CD4-positive, alpha-beta T cell treated with Interleukin-15 for 4 hours (primary cell): ENCODE data around the gene HRK.

Source experiments
- DNase-seq: peaks from one replicate; pipeline ENCODE4 v3.0.0-alpha.2; 2020; ENCODE audit warnings: low spot score

HRK gene

DNA sequence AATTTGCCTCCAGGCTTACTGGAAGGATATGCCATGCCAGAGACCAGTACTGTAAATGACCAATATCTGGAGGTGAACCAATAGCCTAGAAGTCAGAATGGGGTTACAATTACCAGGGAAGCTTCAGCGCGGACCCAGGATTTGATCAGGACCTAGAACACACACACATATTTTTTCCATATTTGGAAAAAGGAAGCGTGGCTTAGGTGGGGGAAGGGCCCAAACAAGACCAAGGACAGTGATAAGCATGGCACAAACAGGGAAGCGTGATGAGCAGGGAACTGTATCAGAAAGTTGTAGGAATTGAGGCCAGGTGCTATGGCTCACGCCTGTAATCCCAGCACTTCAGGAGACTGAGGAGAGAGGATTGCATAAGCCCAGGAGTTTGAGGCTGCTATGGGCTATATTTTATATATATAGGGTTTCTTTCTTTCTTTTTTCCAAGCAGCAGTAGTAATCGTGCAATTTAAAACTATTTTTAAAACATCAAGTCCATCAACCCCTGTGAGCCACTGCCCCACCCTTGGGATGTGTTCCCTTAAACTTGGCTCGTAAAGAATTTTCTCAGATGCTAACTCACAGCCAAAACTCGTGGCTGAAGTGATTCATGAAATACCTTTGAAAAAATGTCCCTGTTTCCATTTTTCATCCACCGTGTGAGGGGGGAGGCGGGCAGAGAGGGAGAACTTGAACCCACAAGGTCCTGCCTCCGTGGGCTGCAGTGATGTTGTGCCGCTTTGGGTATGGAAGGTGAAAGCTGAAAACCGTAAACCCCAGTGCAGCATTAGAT is 16.7 kb downstream of the HRK start:
- no peak for DNase-seq

DNA sequence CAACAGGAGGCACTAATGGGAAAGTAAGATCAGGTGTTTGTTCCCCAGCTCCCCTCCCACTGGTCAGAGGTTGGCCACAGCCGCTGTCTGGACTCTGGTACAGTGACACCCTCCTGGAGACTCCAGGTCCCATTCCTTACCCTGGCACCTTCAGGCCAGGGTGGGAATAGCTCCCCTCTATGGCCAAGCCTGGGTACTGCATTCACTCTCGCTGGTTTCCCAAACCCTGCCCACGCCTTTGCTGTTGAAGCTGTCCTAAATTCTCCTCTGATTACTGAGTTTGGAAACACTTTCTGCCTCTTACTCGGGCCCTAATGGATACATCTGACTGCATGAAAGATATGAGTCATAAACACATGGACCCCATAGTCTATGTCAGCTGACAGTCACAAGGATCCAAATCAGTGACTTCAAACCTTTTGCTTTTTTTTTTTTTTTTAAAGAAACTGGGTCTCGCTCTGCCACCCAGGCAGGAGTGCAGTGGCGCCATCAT is 17.9 kb downstream of the HRK start:
- DNase-seq = no peak

DNA sequence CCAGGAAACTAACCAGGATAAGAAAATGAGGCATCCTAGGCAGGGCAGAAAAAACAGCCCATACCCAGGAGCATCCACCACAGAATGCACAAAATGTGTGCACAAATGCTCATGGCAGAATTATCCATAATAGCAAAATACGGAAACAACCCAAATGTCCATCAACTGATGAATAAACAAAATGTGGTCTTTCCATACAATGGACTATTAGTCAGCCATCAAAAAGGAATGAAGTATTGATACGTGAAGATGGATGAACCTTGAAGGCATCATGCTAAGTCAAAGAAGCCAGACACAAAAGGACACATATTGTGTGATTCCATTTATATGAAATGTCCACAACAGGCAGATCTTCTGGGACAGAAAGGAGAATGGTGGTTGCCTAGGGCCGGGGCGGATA is 19.1 kb downstream of the HRK start:
- no peak for DNase-seq

DNA sequence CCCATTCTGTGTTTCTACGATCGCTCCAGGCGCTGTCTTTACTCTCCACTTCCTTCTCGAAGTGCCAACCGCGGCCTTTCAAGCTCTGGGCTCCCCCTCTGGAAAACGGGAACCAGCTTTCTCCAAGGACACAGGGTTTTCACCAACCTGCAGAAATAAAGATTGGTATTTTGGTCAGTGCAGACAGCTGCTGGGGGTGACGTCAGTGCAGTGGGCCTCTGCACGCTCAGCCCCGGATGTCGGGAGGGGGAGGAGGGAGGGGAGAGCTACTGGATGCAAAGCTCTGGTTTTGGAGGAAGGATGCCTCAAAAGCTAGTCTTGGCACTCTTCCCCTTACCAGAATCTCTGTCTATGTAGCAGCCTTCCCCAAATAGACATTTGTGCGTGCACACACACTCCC is 19.9 kb downstream of the HRK start:
- no peak for DNase-seq

DNA sequence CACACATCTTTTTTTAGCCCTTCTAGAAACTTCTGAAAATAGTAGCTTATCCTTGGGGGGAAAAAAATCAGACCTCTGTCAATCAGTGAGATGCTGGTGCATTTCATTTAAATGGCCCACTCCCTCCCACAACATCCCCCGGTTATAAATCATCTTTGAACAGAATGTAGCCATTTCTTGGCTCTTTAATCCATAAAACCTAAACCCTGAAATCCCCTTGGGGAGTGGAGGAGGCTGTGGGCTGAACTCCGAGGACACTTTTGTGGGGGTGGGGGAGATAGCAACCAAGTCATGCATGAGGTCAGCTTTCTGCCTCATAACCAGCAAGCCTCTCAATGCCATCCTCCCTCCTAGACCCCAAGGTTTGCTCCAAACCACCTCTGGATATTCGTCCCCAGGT is 21.0 kb downstream of the HRK start:
- DNase-seq = no peak

DNA sequence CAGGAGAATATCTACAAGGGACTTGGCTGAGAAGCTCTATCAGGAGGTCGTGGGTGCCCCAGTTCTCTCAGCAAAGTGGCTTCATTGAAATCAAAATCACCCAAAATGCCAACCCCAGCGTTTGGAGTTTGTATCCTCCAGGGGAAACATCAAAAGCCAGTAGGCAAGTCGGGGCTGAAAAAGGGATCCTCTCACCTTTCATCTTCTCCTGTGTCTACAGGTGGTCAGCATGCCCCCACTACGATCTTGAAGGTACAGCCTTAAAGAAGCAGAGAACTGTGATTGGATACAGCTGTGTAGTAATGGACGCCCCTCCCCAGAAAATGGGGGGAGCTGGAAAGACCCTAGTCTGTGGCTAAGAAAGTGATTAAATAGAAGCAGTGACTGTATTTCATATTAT is 22.2 kb downstream of the HRK start:
- no peak for DNase-seq

DNA sequence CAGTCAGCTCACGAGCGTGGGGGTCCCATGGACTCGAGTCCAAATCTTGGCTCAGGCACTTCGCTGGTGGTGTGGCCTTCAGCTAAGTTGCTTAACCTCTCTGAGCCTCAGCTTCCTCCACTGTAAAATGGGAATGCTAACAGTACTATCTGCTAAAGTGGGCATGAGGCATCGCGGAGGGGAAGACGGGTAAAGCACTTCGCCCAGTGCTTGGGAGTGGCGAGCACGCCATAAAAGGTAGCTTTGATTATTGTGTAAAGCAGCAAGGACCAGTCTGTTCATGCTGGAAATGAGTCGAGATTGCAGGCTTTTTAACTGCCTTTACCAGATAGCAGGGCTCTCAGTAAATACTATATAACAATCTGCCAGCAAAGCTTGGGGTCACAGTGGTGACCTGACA is 24.5 kb downstream of the HRK start:
- no peak for DNase-seq

DNA sequence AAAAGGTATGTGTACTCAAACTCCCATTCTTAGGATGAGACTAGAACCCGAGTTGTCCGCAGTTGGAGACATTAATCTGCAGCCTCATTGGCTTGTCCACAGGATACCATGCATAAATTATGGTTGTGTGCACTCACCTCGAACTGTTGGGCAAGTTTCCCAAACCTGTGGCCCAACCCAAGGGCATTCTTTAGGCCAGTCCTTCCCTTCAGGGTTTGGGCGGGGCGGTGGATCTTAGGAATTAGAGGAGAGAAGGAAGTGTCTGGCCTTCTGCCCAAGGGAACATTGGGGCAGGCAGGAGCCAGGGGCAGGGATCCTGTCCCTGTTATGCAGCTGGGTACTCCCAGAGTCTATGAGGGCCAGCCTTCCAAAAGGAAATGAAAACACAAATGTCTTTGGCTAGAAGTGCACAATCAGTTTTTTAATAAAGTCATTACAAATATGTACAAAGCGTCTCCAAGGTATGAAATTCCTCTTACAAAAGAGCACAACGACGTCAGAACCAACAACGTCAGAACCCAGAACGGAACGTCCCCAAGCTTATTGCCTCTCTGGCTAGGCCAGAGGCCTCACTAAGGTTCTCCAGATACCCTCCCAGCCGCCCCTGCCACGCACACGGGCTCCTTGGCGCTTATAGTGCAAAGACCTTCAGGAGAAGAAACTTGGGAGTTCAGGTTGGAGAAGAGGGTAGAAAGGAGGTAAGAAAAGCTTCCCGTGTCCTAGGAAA is 25.3 kb downstream of the HRK start:
- DNase-seq = no peak

DNA sequence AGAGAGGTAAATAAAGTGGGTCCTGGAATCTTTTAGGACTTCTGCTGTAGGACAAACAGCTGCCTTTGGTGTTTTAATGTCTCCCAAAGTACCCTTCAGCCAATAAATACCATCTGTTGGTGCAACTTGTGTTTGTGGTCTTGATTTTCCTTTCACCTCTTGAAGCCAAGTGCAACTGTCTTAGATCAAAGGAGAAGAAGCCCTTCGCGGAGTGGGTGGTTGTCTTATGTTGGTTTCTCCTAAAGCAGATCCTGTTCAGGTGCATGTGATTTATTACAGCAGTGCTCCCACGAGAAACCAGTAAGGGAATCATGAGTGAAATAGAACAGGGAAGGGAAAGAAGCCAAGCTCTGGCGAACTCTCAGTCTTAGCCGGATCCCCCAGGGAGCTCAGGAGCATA is 27.7 kb downstream of the HRK start:
- no peak for DNase-seq

DNA sequence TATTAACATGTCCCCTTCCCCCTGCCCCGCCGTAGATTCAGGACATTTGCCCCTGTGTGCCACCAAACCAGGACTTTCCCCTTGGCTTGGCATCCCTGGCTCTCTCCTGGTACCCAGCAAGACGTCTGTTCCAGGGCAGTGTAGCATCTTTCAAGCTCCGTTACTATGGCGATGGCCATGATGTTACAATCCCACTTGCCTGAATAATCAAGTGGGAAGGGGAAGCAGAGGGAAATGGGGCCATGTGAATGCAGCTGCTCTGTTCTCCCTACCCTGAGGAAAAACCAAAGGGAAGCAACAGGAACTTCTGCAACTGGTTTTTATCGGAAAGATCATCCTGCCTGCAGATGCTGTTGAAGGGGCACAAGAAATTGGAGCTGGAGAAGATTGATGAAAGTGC is 28.9 kb downstream of the HRK start:
- DNase-seq = no peak

DNA sequence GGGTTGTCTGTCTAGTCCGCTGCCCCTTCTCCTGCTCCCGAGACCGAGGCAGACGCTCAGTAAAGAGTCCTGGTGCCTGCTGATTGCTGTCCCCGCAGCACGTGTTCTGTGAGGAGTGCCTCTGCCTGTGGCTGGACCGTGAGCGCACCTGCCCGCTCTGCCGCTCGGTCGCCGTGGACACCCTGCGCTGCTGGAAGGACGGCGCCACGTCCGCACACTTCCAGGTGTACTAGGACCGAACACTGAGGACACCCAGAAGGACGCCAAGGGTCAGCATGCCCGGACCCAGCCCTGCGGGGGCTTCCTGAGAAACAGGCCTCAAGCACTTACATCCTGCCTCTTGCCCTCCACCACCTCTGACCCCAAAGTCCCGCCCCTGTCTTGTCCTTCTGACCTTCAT is 32.0 kb downstream of the HRK start:
- no peak for DNase-seq

DNA sequence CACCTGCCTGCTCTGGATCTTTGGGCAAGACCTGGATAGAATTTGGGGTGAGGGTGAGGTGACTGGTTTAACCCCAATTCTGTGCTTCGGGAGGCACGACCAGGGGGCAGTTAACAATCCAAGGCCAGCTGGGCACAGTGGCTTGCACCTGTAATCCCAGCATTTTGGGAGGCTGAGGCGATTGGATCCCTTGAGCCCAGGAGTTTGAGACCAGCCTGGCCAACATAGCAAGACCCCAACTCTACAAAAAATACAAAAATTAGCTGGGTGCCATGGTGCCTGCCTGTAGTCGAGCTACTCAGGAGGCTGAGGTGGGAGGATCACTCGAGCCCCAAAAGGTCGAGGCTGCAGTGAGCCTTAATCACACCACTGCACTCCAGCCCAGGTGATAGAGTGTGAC is 38.2 kb downstream of the HRK start:
- DNase-seq = no peak

DNA sequence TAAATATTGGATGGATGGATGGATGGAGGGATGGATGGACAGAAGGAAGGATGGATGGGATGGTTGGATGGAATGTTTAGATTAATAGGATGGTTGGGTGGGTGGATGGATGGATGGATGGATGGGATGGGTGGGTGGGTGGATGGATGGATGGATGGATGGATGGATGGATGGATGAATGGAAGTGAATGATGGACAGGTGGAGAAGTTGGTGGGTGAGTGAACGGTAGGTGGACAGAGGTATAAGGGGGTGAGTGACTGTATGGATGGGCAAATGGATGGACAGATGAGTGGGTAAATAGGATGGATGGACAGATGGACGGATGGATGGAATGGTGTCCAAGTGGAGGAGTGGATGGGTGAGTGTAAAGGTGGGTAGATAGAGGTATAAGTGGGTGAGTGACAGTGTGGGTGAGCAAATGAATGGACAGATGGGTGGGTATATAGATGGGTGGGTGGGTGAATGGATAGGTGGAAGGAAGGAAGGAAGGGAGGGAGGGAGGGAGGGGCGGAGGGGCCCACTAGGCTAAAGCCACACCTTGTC is 41.9 kb downstream of the HRK start:
- DNase-seq = no peak

DNA sequence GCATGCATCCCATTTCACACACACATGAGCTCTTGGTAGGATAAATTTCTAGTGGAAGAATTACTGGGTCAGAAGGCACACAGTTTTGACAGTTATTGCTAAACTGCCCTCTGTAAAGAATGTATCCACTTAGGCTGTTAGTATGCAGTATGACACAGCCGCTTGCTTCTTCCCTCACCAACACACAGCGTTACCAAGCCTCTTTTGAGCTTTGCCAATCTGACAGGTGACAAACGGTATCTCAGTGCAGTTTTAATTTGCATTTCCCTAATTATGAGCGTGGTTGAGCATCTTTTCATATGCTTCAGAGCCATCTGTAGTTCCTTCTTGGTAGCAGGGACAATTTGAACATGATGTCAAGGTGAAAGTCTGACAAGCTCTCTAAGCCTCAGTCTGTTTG is 42.9 kb downstream of the HRK start:
- no peak for DNase-seq

DNA sequence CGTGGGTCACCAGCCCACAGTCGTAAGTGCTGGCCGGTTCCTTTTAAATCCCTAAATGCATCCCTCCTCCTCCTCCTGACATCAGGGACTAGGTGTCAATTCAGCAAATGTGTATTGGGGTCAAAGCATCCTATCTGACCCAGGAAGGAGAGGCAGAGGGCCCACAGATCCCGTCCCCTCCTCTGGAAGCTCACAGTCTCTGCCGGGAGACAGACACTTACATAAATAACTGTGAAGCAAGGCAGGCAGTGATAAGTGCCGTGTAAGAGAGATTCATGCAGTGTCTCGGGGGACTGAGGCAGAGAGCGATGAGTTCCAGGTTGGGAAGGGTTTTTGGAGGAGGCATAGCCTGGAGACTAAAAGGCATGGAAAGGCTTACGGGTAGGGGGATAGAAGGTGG is 44.1 kb downstream of the HRK start:
- no peak for DNase-seq

DNA sequence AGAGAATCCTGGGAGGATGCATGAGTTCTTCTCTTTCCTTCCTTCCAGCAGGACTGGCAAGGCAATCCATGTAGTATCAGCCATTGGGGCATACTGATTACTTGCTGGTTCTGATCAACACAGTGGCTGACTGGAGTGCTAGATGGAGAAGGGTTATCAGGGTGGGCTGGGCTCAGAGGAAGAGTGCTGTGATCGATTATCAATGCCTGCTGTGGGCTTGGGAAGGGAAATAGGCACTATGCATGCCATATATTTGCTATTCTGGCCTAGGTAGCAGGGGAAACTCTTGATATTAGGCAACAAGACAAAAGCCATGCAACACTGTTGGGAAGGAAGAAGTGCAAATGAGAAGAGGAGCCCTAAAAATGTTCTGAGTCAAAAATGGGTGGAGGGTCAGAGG is 45.8 kb downstream of the HRK start:
- DNase-seq = no peak

DNA sequence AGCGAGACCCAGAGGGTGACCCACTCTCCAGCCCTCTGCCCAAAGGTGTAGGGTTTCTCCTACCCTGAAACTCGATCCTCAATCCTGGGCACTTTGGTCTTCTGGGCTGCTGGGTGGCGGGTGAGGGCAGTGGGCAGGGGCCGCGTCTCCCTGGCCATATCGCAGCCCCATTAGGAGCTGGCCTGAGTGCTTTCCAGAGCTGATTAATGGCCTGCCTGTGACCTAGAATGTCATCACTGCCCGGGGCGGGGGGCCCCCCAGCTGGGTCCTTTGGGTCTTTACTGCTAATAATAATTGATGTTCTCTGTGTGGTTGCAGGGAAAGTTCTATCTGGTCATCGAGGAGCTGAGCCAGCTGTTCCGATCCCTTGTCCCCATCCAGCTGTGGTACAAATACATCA is 47.8 kb downstream of the HRK start:
- DNase-seq = no peak

DNA sequence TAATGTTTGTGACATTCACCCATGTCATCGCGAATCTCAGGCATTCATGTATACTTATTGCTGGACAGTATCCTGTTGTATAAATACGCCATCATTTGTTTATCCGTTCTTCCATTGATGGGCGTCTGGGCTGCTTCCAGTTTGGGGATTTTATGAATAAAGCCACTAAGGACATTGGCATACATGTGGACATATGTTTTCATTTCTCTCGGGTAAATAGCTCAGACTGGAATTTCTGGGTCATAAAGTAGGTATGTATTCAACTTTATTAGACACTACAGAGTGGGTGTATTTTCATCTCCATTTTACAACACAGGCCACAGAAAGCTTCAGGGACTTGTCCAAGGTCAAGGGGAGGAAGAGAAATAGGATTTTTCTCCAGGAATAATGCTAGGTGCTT is 48.9 kb downstream of the HRK start:
- DNase-seq = no peak

DNA sequence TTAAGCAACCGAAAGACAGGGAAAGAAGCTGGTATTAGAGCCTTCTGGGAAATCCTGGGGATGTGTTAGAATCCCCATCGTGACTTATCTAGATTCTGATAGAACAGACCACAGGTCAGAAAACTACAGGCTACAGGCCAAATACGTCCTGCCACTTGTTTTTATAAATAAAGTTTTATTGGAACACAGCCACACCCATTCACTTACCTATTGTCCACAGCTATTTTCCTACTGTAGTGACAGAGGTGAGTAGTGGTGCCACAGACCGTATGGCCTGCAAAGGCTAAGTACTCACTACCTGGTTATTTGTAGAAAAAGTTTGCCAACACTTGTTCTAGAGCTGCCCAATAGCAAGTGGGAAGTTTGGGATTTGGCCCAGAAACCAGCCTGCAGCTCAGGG is 53.8 kb downstream of the HRK start:
- no peak for DNase-seq

DNA sequence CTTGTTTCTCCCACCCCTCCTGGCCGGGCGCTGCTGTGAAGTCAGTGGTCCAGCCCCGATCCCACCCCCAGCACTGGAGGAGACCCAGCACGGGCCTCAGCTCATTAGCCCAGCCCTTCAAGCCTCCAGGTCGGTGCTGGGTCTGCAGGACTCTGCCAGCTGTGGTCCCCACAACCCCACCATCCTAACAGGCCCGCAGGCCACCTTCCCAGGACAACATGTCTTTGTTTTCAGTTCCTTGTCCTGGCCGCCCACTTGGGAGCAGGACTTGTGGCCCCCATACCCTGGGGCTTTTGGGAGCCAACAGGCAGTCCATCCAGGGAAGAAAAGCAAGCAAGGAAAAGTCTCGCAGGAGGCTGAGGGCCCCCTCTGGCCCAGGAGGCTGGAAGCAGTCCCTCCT is 60.0 kb downstream of the HRK start:
- no peak for DNase-seq

DNA sequence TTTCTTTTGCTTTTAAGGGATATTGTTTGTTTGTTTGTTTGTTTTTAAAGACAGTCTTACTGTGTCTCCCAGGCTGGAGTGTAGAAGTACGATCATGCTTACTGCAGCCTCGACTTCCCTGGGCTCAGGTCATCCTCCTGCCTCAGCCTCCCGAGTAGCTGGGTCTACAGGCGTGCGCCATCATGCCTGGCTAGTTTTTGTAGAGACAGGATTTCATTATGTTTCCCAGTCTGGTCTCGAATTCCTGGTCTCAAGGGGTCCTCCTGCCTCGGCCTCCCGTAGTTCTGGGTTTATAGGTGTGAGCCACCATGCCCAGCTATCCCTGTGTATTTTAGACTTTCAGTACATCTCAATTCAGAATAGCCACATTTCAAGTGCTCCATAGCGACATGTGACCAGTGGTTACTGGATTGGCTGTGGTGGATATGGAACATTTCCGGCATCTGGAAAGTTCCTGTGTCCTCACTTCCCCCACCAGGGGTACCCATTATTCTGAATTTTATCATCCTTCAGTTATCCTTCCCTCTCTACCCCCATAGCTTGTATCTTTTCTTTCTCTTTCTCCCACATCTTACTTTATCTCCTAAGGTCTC is 61.1 kb downstream of the HRK start:
- no peak for DNase-seq

DNA sequence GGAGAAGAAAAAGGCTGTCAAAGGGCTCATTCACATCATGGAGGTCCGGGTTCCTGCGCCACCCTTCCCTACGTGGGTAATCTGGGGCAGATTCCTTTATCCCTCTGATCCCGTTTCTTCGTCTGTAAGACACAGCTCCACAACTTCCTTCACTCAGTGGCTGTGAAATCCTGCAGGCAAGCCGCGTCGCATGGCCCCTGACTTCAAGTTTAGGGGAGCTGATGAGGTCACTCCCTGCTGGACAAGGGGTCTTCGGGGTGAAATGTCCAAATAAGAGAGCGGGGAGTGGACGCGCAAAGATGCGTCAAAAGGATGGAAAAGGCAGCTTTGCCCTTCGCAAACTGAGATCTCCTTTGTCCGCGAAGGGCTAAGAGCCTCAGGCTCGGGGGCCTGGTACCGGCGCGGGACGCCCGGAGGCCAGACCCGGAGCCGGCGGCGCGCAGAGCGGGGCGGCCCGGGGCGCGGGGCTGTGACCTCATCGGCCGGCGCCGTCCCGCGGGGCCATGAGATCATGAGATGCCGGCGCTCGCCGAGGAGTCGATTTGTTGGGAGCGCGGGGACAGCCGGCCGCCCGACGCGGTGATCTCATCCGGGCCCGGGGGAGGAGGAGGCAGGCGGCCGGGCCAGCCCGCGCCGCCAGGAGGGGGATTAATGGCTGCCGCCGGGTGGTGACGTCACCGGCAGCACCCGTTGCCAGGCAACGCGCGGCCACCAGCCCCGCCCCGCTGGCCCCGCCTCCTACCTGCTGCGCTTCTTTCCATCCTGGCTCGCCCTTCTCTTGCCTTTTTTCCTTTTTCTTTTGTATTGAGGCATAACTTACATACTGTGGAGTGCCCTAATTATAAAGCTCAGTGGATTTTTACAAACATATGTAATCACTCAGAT is 62.1 kb downstream of the HRK start:
- peak; percentile 92 for DNase-seq
